HUES6 (cell line): ENCODE results near the gene TBC1D2.

Experiments used
- H3K27ac ChIP-seq: 2 replicates; pipeline ENCODE4 v1.7.0; 2013; ENCODE audit warnings: low read depth, mild to moderate bottlenecking, low read length, inconsistent platforms
- H3K27me3 ChIP-seq: 2 replicates; pipeline ENCODE4 v1.6.1; 2013; ENCODE audit warnings: low read length; ENCODE audit not compliant: control insufficient read depth, insufficient read depth
- H3K36me3 ChIP-seq: 2 replicates; pipeline ENCODE4 v1.6.1; 2013; ENCODE audit warnings: low read length; ENCODE audit not compliant: control insufficient read depth, insufficient read depth
- H3K4me1 ChIP-seq: 2 replicates; pipeline ENCODE4 v1.6.1; 2013; ENCODE audit warnings: low read length; ENCODE audit not compliant: control insufficient read depth, insufficient read depth
- H3K4me3 ChIP-seq: 2 replicates; pipeline ENCODE4 v1.5.1; 2013; ENCODE audit warnings: low read depth, low read length
- H3K9ac ChIP-seq: one replicate; pipeline ENCODE4 v1.6.1; 2013; ENCODE audit warnings: mild to moderate bottlenecking, low read length
- H3K9me3 ChIP-seq: 2 replicates; pipeline ENCODE4 v1.6.1; 2013; ENCODE audit warnings: low read depth, low read length; ENCODE audit not compliant: control insufficient read depth, insufficient read depth

TBC1D2 gene

GRCh38 chr9:98255578-98256296 lies at the start of gene TBC1D2:
Gene TBC1D2 (minus strand): TSS chr9:98255649. CDS start chr9:98255541, 108 bp downstream.
- peaks cover 13% of the 10 kb centered on the region; the same call in 1 of the 2 replicates for H3K36me3 ChIP-seq
- peak within 1 kb of the TSS; percentile 89 for H3K27ac ChIP-seq
- no peaks in the 10 kb centered on the region for H3K27me3 ChIP-seq
- H3K4me3 ChIP-seq, result peak within 1 kb of the TSS; percentile 89
- H3K4me1 ChIP-seq, result peaks cover 19% of the 10 kb centered on the region
- no peaks in the 10 kb centered on the region for H3K9me3 ChIP-seq
- peak within 1 kb of the TSS; percentile 92 for H3K9ac ChIP-seq

GRCh38 chr9:98304381-98304780 lies 48.9 kb upstream of the TBC1D2 start:
- Histone ChIP-seq H3K9me3 (no peaks in the 10 kb centered on the region), H3K27me3 (no peaks in the 10 kb centered on the region), H3K27ac (no peak overlapping the region), H3K9ac (no peak overlapping the region), H3K36me3 (no peaks in the 10 kb centered on the region), H3K4me1 (peaks cover 6% of the 10 kb centered on the region; the same call in 1 of the 2 replicates), H3K4me3 (no peak overlapping the region)

GRCh38 chr9:98303633-98304125 lies 48.2 kb upstream of the TBC1D2 start:
- Histone ChIP-seq H3K27ac (no peak overlapping the region), H3K27me3 (no peaks in the 10 kb centered on the region), H3K4me1 (peaks cover 6% of the 10 kb centered on the region; the same call in 1 of the 2 replicates), H3K4me3 (no peak overlapping the region), H3K36me3 (no peaks in the 10 kb centered on the region), H3K9ac (no peak overlapping the region), H3K9me3 (no peaks in the 10 kb centered on the region)

GRCh38 chr9:98302938-98303632 lies 47.6 kb upstream of the TBC1D2 start:
- H3K36me3 ChIP-seq, result no peaks in the 10 kb centered on the region
- no peak overlapping the region for H3K9ac ChIP-seq
- H3K27me3 ChIP-seq, result no peaks in the 10 kb centered on the region
- H3K4me3 ChIP-seq, result no peak overlapping the region
- no peaks in the 10 kb centered on the region for H3K9me3 ChIP-seq
- no peak overlapping the region for H3K27ac ChIP-seq
- H3K4me1 ChIP-seq, result peaks cover 6% of the 10 kb centered on the region; the same call in 1 of the 2 replicates

GRCh38 chr9:98302150-98302549 lies 46.7 kb upstream of the TBC1D2 start:
- Histone ChIP-seq H3K4me3 (no peak overlapping the region), H3K4me1 (peaks cover 6% of the 10 kb centered on the region; the same call in 1 of the 2 replicates), H3K27ac (no peak overlapping the region)

GRCh38 chr9:98300611-98301010 lies 45.2 kb upstream of the TBC1D2 start:
- H3K27me3 ChIP-seq, result no peaks in the 10 kb centered on the region

More at GRCh38 chr9:98302150-98302549, 46.7 kb upstream of the TBC1D2 start:
- Histone ChIP-seq H3K27me3 (no peaks in the 10 kb centered on the region), H3K9me3 (no peaks in the 10 kb centered on the region), H3K9ac (no peak overlapping the region), H3K36me3 (no peaks in the 10 kb centered on the region)

GRCh38 chr9:98298476-98298875 lies 43.0 kb upstream of the TBC1D2 start:
- Histone ChIP-seq H3K4me3 (no peak overlapping the region), H3K9ac (no peak overlapping the region), H3K27ac (no peak overlapping the region), H3K36me3 (no peaks in the 10 kb centered on the region), H3K9me3 (no peaks in the 10 kb centered on the region), H3K27me3 (no peaks in the 10 kb centered on the region), H3K4me1 (no peaks in the 10 kb centered on the region; the same call in 1 of the 2 replicates)

More at GRCh38 chr9:98300611-98301010, 45.2 kb upstream of the TBC1D2 start:
- Histone ChIP-seq H3K27ac (no peak overlapping the region), H3K9ac (no peak overlapping the region), H3K4me3 (no peak overlapping the region), H3K4me1 (peaks cover 6% of the 10 kb centered on the region; the same call in 1 of the 2 replicates), H3K36me3 (no peaks in the 10 kb centered on the region), H3K9me3 (no peaks in the 10 kb centered on the region)

GRCh38 chr9:98295824-98296223 lies 40.4 kb upstream of the TBC1D2 start:
- Histone ChIP-seq H3K4me1 (no peaks in the 10 kb centered on the region; the same call in 1 of the 2 replicates), H3K9me3 (no peaks in the 10 kb centered on the region), H3K27ac (no peak overlapping the region), H3K27me3 (no peaks in the 10 kb centered on the region), H3K36me3 (no peaks in the 10 kb centered on the region), H3K4me3 (no peak overlapping the region), H3K9ac (no peak overlapping the region)

- Histone ChIP-seq H3K9me3 (no peaks in the 10 kb centered on the region), H3K4me1 (peaks cover 4% of the 10 kb centered on the region; the same call in 1 of the 2 replicates), H3K27me3 (no peaks in the 10 kb centered on the region), H3K9ac (no peak overlapping the region), H3K36me3 (no peaks in the 10 kb centered on the region), H3K4me3 (no peak overlapping the region), H3K27ac (no peak overlapping the region)
Measured at GRCh38 chr9:98291820-98292219, 36.4 kb upstream of the TBC1D2 start.

GRCh38 chr9:98290411-98290810 lies 35.0 kb upstream of the TBC1D2 start:
- no peak overlapping the region for H3K4me3 ChIP-seq
- H3K27ac ChIP-seq, result no peak overlapping the region
- H3K36me3 ChIP-seq, result no peaks in the 10 kb centered on the region
- no peaks in the 10 kb centered on the region for H3K9me3 ChIP-seq
- peaks cover 4% of the 10 kb centered on the region; the same call in 1 of the 2 replicates for H3K4me1 ChIP-seq
- no peaks in the 10 kb centered on the region for H3K27me3 ChIP-seq
- no peak overlapping the region for H3K9ac ChIP-seq
